Activated T-helper 1 cell treated with anti-CD3 and anti-CD28 coated beads, Interleukin-12 subunit alpha, Interleukin-12 subunit beta, Interleukin-2, Interleukin-4 antibody, amounts not matched to agents 30 ng/mL and 10 ng/mL and 1 ng/mL, durations not matched to agents 14 hours and 24 hours and 36 hours (primary cell): Measurements from ENCODE around the gene CLSTN2. TPM values are rescaled to one million over a fixed set of nuclear protein-coding genes. Genes with fewer than 3 reads are reported as not detected.

ENCODE experiments used
- DNase-seq: peaks from one replicate; pipeline ENCODE4 v3.0.0; 2021; ENCODE audit warnings: low spot score
- H3K27ac Mint-ChIP-seq: one replicate; pipeline ENCODE4 v1.8.0; 2021; ENCODE audit warnings: mild to moderate bottlenecking, mixed read lengths
- H3K27me3 Mint-ChIP-seq: one replicate; pipeline ENCODE4 v1.8.0; 2022; ENCODE audit warnings: mild to moderate bottlenecking, moderate library complexity, mixed read lengths; ENCODE audit not compliant: insufficient read depth
- H3K36me3 Mint-ChIP-seq: one replicate; pipeline ENCODE4 v1.8.0; 2021; ENCODE audit warnings: low read depth, mixed read lengths
- H3K4me1 Mint-ChIP-seq: one replicate; pipeline ENCODE4 v1.8.0; 2021; ENCODE audit warnings: low read depth, mixed read lengths
- H3K4me3 Mint-ChIP-seq: one replicate; pipeline ENCODE4 v1.8.0; 2021; ENCODE audit warnings: mild to moderate bottlenecking, moderate library complexity, mixed read lengths
- H3K9me3 Mint-ChIP-seq: one replicate; pipeline ENCODE4 v1.8.0; 2021; ENCODE audit warnings: mixed read lengths
- intact Hi-C: fragments of 100-400 bp; cut with micrococcal nuclease; formaldehyde crosslinking; loops from one replicate; pipeline ENCODE4 v1.15.1; 2024
- total RNA-seq: library from RNA; stranded (reverse); gene quantifications from 2 replicates; pipeline ENCODE4 v1.2.3, GENCODE V29; 2022

CLSTN2 gene
- total RNA-seq, 1 donor from 2014 or later: not detected

DNA sequence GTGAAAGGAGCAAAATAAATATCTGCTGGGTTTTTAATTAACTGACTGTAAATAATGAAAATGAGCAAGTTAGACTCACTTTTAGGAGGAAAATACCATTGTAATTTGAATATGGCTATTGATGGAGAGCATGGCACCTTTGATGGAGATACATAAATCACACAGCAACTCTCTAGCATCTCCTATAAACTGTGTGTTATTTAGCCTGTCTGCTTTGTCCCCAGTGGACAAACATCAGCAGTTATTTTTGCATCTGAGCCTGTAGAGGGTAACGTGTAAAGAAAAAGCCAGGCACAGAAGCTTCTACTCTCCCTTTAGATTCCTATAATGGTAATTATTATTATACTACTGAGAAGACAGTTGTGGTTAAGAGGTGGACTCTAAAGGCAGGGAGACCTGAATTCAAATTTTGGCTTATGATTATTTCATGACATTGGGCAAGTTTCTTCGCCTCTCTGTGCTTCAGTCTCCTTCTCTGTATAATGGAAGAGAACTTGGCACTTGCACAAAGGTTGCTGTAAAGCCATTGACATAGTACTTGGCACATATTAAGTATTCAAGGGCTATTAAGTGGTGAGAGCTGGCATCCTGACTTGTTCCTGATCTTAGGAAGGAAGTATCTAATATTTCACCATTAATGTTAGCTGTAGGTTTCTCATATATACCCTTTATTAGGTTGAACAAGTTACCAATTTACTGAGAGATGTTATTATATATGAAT lies 453.4 kb downstream of the CLSTN2 start:
- no peaks in the 10 kb centered on the region for H3K9me3 Mint-ChIP-seq
- no peak overlapping the region for H3K4me3 Mint-ChIP-seq

DNA sequence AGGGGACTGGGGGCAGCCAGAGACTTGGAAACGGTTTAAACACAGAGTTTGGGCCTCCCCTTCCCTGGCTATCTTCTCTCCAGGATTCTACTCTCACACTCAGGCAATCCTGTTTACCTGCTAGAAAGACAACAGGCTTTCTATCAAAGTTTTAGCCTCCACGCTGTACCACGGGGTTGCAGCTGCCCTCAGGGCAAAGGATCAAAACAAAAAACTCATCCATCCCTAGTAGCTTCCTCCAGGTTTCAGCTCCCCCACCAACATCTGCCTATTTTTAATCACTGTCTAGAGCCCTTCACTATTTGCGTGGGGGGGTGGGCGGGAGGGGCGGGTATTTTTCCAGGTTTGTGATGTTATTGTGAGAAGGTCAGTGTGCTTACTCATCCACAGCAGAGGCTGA lies 456.1 kb downstream of the CLSTN2 start:
- Mint-ChIP-seq H3K4me3 (no peak overlapping the region), H3K4me1 (no peaks in the 10 kb centered on the region), H3K9me3 (no peaks in the 10 kb centered on the region), H3K27ac (no peak overlapping the region), H3K36me3 (no peaks in the 10 kb centered on the region), H3K27me3 (no peaks in the 10 kb centered on the region)
- intact Hi-C loops: no loop called here
- no peak for DNase-seq

More for the DNA sequence above, 453.4 kb downstream of the CLSTN2 start:
- H3K27ac Mint-ChIP-seq: no peak overlapping the region
- intact Hi-C loops: no loop called here
- no peaks in the 10 kb centered on the region for H3K27me3 Mint-ChIP-seq
- H3K36me3 Mint-ChIP-seq: no peaks in the 10 kb centered on the region
- DNase-seq: no peak
- H3K4me1 Mint-ChIP-seq: no peaks in the 10 kb centered on the region

DNA sequence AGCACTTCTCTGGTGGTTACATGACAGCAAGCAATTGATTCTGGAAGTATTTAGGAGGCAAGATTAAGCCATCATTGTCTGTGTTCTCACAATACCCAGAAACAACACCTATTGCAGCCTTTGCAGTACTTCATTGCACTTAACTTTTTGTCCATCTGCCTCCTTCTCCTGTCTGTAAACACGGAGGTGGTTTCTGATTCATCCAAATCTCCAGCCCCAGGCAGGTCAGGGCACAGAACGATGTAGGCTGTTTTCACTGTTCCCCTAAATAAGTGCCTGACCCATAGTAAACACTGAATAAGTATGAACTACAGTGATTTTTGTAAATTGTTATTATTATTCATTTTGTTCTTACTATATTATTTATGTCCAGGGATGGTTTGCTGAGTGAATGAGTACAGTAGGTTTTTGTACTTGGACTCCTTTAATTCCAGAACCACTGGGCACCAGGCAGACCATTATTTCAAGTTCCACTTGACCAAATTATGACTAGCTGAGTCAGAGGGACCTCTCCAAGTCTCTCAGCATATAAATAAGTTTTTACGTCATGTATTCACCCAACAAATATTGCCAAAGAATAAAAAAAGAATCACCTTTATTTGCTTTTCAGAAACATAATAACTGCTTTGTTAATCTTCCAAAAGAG lies 459.6 kb downstream of the CLSTN2 start:
- Mint-ChIP-seq H3K36me3 (no peaks in the 10 kb centered on the region), H3K27ac (no peak overlapping the region), H3K4me1 (no peaks in the 10 kb centered on the region), H3K9me3 (no peaks in the 10 kb centered on the region), H3K27me3 (no peaks in the 10 kb centered on the region), H3K4me3 (no peak overlapping the region)
- intact Hi-C loops: no loop called here
- DNase-seq: no peak

DNA sequence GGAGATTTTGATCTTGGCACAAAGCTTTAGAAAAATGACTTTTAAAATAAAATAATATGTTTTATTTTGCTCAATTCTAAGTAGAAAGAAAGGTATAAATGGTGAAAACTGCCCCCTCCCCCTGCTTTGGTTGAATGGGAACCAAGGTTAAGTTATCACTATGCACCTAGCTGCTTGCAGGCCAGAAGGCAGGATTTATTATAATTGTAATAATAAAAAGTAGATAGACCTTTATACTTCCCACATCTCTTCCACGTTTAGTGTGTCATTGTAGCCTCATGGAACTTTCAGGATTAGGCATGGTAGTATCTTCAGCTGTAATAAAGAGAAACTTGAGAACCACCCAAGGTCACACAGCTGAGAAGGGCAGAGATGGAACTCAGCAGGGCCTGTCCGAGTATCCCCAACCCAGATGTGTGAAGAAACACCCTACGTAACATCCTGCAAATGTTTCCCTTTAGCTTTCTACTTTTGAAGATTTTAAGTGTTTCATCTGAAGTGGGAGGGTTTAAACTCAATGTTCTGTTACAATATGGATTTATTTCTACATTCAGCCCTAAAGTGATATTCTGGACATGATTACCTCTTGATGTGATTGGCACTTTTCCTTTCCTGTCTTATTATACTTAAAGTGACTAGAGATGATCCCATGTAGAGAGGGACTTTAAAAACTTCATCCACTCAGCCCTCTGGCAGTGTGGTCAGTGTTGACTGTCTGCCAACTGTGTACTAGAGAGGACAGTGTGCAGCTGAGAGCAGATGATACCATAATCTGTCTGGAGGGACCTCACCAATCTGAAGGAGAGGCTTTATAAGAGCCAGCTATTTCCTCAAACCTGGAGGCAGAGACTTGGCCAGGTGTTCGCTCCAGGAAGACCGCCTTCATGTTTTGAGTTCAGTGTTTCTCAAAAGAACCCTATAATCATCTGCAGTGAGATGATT lies 460.4 kb downstream of the CLSTN2 start:
- H3K27ac Mint-ChIP-seq: no peak overlapping the region
- no peaks in the 10 kb centered on the region for H3K9me3 Mint-ChIP-seq
- no peak overlapping the region for H3K4me3 Mint-ChIP-seq
- H3K36me3 Mint-ChIP-seq: no peaks in the 10 kb centered on the region
- no peaks in the 10 kb centered on the region for H3K27me3 Mint-ChIP-seq
- no peaks in the 10 kb centered on the region for H3K4me1 Mint-ChIP-seq
- no peak for DNase-seq
- intact Hi-C loops: no loop called here

DNA sequence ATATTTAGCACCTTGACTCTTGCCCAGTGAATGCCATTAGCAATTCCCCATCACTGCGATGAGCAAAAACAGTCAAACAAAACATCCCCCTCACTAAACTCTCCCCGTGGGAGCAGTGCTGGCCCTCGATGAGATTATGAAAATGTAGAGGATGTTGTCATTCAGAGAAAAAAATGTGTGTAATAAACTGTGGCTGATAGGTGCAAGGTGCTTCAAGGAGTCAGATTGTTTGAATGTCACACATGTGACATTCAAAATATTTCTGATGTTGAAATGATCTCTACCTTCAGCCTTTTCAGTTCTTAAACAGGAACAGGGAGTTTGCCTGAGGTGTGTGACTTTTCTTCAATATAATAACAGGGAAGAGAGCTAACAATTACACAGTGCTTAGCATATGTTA lies 461.1 kb downstream of the CLSTN2 start:
- Mint-ChIP-seq H3K4me3 (no peak overlapping the region), H3K27ac (no peak overlapping the region), H3K27me3 (no peaks in the 10 kb centered on the region), H3K9me3 (no peaks in the 10 kb centered on the region), H3K36me3 (no peaks in the 10 kb centered on the region), H3K4me1 (no peaks in the 10 kb centered on the region)
- no peak for DNase-seq
- intact Hi-C loops: no loop called here

DNA sequence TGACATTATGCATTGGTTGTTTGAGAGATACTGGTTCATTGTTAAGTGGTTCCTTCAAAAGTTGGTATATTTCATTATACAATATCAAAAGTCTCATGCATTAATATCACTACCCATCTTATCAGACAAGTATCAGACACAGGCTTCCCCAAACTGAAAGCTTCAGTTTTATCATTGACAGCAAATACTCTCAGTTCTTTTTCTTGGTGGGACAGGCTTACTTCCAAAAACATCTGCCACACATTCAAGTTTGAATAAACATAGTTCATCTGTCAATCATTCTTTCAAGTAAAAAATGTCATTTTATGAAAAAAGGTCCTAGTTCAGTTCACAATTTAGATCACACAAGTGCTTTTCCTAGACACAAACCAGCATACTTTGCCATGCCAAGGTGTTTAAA lies 462.9 kb downstream of the CLSTN2 start:
- no peaks in the 10 kb centered on the region for H3K9me3 Mint-ChIP-seq
- H3K36me3 Mint-ChIP-seq: no peaks in the 10 kb centered on the region
- H3K4me1 Mint-ChIP-seq: no peaks in the 10 kb centered on the region
- no peak overlapping the region for H3K4me3 Mint-ChIP-seq
- H3K27ac Mint-ChIP-seq: no peak overlapping the region
- intact Hi-C loops: no loop called here
- no peaks in the 10 kb centered on the region for H3K27me3 Mint-ChIP-seq
- no peak for DNase-seq

DNA sequence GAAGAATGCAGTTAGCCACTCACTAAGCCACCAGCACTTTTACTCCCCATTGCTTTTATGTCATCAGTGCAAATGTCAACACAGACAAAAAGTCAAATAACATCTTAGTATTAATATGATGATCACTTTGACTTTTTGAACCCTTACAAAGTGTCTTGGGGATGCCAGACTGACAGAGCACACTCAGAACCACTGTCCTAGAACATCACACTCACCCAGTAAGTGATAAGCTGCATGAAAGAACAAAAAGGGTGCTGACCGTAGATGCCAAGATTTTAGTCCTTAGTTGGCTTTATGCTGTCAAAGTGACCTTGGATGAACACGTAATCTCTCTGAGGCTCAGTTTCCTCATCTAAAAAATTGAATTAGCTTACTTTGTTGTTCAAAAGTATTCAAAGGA lies 463.4 kb downstream of the CLSTN2 start:
- Mint-ChIP-seq H3K4me3 (no peak overlapping the region), H3K4me1 (no peaks in the 10 kb centered on the region), H3K36me3 (no peaks in the 10 kb centered on the region), H3K27me3 (no peaks in the 10 kb centered on the region), H3K9me3 (no peaks in the 10 kb centered on the region), H3K27ac (no peak overlapping the region)
- intact Hi-C loops: no loop called here
- DNase-seq: no peak

DNA sequence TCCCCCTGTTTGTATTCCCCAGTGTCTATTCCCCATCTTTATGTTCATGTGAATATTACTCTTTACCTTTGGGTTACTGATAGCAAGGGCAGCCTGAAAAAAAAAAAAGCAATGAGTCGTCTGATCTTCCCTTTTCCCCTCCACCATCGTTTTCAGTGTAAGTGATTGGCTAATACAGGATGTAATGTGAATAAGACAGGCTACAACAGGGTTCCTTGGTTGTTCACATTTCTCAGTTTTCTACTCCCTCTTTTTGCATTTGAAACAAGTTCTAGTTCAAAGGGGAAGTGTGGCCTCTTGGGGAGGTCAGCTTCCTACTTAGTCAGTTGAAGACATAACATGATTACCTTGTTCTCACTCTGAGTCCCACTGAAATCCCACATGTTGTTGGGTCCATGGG lies 464.9 kb downstream of the CLSTN2 start:
- intact Hi-C loops: no loop called here
- Mint-ChIP-seq H3K4me3 (no peak overlapping the region), H3K27ac (no peak overlapping the region), H3K9me3 (no peaks in the 10 kb centered on the region), H3K4me1 (no peaks in the 10 kb centered on the region), H3K36me3 (no peaks in the 10 kb centered on the region), H3K27me3 (no peaks in the 10 kb centered on the region)
- no peak for DNase-seq

DNA sequence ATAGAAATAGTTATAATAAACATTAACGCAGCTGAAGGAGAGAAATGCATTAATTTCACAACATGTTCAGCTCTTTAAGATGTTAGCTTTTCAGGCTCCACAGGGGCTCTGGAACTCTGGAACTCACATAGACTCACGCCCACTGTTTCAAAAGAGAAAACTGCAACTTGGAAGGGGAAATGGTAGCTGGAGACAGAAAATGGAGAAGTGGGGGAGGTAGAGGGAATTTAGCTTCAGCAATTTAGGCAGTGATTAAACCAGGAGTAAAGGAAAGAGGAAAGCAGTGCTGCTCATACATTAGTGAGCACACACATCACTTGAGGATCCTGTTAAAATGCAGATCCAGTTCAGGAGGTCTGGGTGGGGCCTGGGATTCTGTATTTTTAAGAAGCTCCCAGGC lies 468.1 kb downstream of the CLSTN2 start:
- Mint-ChIP-seq H3K27me3 (no peaks in the 10 kb centered on the region), H3K36me3 (no peaks in the 10 kb centered on the region), H3K9me3 (no peaks in the 10 kb centered on the region), H3K4me3 (no peak overlapping the region), H3K4me1 (no peaks in the 10 kb centered on the region), H3K27ac (no peak overlapping the region)
- intact Hi-C loops: no loop called here
- no peak for DNase-seq

DNA sequence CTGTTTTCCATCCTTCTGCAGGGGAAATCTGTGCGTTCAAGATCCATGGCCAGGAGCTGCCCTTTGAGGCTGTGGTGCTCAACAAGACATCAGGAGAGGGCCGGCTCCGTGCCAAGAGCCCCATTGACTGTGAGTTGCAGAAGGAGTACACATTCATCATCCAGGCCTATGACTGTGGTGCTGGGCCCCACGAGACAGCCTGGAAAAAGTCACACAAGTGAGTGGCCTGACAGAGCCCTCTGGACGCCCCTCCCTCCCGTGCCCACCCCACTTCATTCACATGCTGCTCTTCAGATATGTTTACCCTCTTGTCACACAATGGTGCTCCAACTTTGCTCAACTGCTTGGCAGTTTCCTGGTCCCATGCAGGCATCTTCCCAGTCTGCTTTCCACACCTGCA lies 468.6 kb downstream of the CLSTN2 start:
- intact Hi-C loops: no loop called here
- H3K27ac Mint-ChIP-seq: no peak overlapping the region
- no peak for DNase-seq
- H3K9me3 Mint-ChIP-seq: no peaks in the 10 kb centered on the region
- no peaks in the 10 kb centered on the region for H3K27me3 Mint-ChIP-seq
- no peaks in the 10 kb centered on the region for H3K36me3 Mint-ChIP-seq
- H3K4me3 Mint-ChIP-seq: no peak overlapping the region
- no peaks in the 10 kb centered on the region for H3K4me1 Mint-ChIP-seq

DNA sequence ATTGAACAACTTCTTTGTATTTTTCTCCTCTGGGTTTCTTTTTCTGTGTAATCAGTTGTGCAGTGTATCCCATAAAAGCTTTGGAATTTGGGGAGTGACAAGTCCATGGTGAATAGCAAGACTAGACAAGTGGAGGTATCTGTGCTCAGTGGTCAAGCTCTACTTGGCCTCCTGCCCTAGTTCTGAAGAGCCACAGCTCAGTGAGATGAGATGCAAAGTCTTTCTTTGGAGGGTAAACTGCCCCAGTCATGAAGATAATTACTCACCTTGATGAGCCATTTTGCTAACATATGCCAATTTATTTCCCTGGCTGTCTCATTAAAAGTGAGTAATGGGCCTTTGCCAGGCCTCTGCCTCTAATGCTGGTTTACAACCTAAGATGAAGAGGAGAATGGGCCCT lies 471.7 kb downstream of the CLSTN2 start:
- no peaks in the 10 kb centered on the region for H3K27me3 Mint-ChIP-seq
- H3K4me1 Mint-ChIP-seq: no peaks in the 10 kb centered on the region
- H3K36me3 Mint-ChIP-seq: no peaks in the 10 kb centered on the region
- intact Hi-C loops: no loop called here
- DNase-seq: no peak
- H3K9me3 Mint-ChIP-seq: no peaks in the 10 kb centered on the region
- no peak overlapping the region for H3K4me3 Mint-ChIP-seq
- no peak overlapping the region for H3K27ac Mint-ChIP-seq

DNA sequence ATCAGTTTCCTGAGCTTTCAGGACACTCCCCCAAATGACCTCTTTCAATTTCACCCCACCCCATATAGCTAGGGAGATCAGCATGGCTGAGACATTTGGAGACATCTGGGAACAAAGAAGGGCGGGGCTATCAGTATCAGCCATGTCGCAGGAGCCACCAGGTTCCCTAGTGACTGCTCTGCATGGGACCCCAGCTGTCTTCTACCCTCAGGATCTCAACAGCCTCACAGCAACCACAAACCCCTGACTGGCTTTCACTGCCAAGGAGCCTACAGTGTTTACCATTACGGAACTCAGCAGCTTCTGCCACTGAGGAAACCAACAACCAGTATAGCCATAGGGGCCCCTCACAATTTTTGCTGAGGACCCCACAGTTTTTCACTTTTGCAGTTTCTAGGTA lies 473.3 kb downstream of the CLSTN2 start:
- intact Hi-C loops: no loop called here
- Mint-ChIP-seq H3K4me3 (no peak overlapping the region), H3K36me3 (no peaks in the 10 kb centered on the region), H3K27ac (no peak overlapping the region), H3K9me3 (no peaks in the 10 kb centered on the region), H3K27me3 (no peaks in the 10 kb centered on the region), H3K4me1 (no peaks in the 10 kb centered on the region)
- DNase-seq: no peak

DNA sequence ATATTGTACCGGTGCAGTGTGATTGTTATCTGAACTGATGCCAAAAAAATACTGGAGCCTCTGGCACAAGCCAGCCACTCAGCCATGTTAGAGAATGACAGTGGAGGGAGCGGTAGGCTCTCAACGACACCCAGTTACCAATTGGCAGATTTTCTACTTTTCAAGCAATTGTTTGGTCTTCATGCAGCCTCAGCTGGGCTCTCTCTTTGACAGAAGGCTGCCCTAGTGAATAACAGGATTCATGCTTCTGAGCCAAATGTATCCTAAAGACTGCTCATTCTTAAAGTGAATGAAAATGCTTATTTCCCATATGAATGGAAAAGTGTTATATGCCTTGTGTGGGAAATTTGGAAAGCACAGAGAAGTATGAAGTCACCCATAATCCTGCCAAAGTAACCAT lies 481.7 kb downstream of the CLSTN2 start:
- no peak for DNase-seq
- Mint-ChIP-seq H3K4me1 (no peaks in the 10 kb centered on the region), H3K4me3 (no peak overlapping the region), H3K36me3 (no peaks in the 10 kb centered on the region), H3K9me3 (no peaks in the 10 kb centered on the region), H3K27ac (no peak overlapping the region), H3K27me3 (peaks cover 2% of the 10 kb centered on the region)
- intact Hi-C loops: no loop called here
